Caco-2 (cell line): Measurements from ENCODE around the gene LARP1. TPM values are rescaled to one million over a fixed set of nuclear protein-coding genes. Genes with fewer than 3 reads are reported as not detected.

Experiments
- BruUV-seq: library from RNA; stranded (reverse); fragments of 400-500 nt; replicated peaks from 2 replicates; lab custom pipeline; 2021; lab: Mats Ljungman, UMichigan
- CTCF ChIA-PET: fragments of 300-600 bp; sonication (Branson Sonifier 250); formaldehyde crosslinking; loops from one replicate; lab custom pipeline; 2022; ENCODE audit warnings: antibody characterized with exemption; lab: Charles Lee
- POLR2A ChIA-PET: fragments of 300-600 bp; sonication (Branson Sonifier 250); formaldehyde crosslinking; loops from one replicate; lab custom pipeline; 2022; ENCODE audit warnings: antibody characterized with exemption; lab: Charles Lee
- DNase-seq, 2 experiments: peaks; one replicate each; pipeline versions ENCODE4 v3.0.0 to v3.0.0-alpha.2; 2020 to 2022
- H3K27me3 ChIP-seq: replicated peaks from 2 replicates; pipeline ENCODE4 v1.6.0; 2011; ENCODE audit warnings: low read length; ENCODE audit not compliant: control insufficient read depth, insufficient read depth
- H3K36me3 ChIP-seq: 2 replicates; pipeline ENCODE4 v1.5.1; 2011; ENCODE audit warnings: low read length; ENCODE audit not compliant: control insufficient read depth, insufficient read depth
- H3K4me1 ChIP-seq: fragments of 250-450 bp; sonication (Bioruptor Pico); 2 replicates; pipeline ENCODE4 v1.5.1; 2020; ENCODE audit warnings: mild to moderate bottlenecking
- H3K4me3 ChIP-seq: 2 replicates; pipeline ENCODE4 v1.5.1; 2011; ENCODE audit warnings: low read depth, mild to moderate bottlenecking, control low read depth, low read length
- H3K9me3 ChIP-seq: fragments of 250-450 bp; sonication (Bioruptor Pico); 2 replicates; pipeline ENCODE4 v1.5.1; 2020; ENCODE audit warnings: mild to moderate bottlenecking, moderate library complexity
- H3K27ac Mint-ChIP-seq: one replicate; pipeline ENCODE4 v1.8.0; 2022; ENCODE audit warnings: mixed read lengths; ENCODE audit not compliant: unreplicated experiment
- H3K27me3 Mint-ChIP-seq: one replicate; pipeline ENCODE4 v1.8.0; 2022; ENCODE audit warnings: mixed read lengths; ENCODE audit not compliant: insufficient read depth, unreplicated experiment
- H3K36me3 Mint-ChIP-seq: one replicate; pipeline ENCODE4 v1.8.0; 2022; ENCODE audit warnings: mild to moderate bottlenecking, mixed read lengths; ENCODE audit not compliant: insufficient read depth, unreplicated experiment
- H3K4me1 Mint-ChIP-seq: one replicate; pipeline ENCODE4 v1.8.0; 2022; ENCODE audit warnings: low read depth, mixed read lengths; ENCODE audit not compliant: unreplicated experiment
- H3K4me3 Mint-ChIP-seq: one replicate; pipeline ENCODE4 v1.8.0; 2022; ENCODE audit warnings: mild to moderate bottlenecking, moderate library complexity, mixed read lengths; ENCODE audit not compliant: unreplicated experiment
- H3K9me3 Mint-ChIP-seq: one replicate; pipeline ENCODE4 v1.8.0; 2022; ENCODE audit warnings: mixed read lengths; ENCODE audit not compliant: unreplicated experiment
- intact Hi-C: fragments of 100-400 bp; cut with micrococcal nuclease; formaldehyde crosslinking; loops from one replicate; pipeline ENCODE4 v1.10.0; 2022; ENCODE audit not compliant: unreplicated experiment
- total RNA-seq: library from RNA; stranded (reverse); gene quantifications from 2 replicates; pipeline ENCODE4 v1.2.3, GENCODE V29; 2022
- TF ChIP-seq, protein P1 (sequence below), 2 experiments: fragments of 200-600 bp in 1 of 2; IDR thresholded peaks; 1 replicate in 1 of 2; 2 replicates in 1 of 2; pipeline versions ENCODE4 v1.5.1 to v1.8.0; 2011 to 2022; ENCODE audit warnings: antibody characterized with exemption in 1 of 2, control low read depth in 1 of 2, inconsistent platforms in 1 of 2, low read depth in 1 of 2, low read length in 1 of 2, mild to moderate bottlenecking in 1 of 2, moderate library complexity in 1 of 2; ENCODE audit not compliant: insufficient read depth in 1 of 2, severe bottlenecking in 1 of 2, unreplicated experiment in 1 of 2

LARP1 gene
- total RNA-seq, 1 experiment from 2014 or later: 372 TPM

- H3K9me3 ChIP-seq: no peaks in the 10 kb centered on the region
- Mint-ChIP-seq H3K4me1 (peaks cover 12% of the 10 kb centered on the region), H3K36me3 (peaks cover 43% of the 10 kb centered on the region), H3K9me3 (no peaks in the 10 kb centered on the region), H3K27ac (no peak overlapping the region), H3K27me3 (no peaks in the 10 kb centered on the region), H3K4me3 (no peak overlapping the region)
- intact Hi-C loops: no loop called here
- POLR2A ChIA-PET: no interaction called here
- H3K4me3 ChIP-seq: no peak overlapping the region
- CTCF ChIA-PET: no interaction called here
- no peaks in the 10 kb centered on the region for H3K27me3 ChIP-seq
- DNase-seq: no peak
- BruUV-seq: no TSS peak
- peaks cover 7% of the 10 kb centered on the region for H3K4me1 ChIP-seq
- TF ChIP-seq, protein P1, sequence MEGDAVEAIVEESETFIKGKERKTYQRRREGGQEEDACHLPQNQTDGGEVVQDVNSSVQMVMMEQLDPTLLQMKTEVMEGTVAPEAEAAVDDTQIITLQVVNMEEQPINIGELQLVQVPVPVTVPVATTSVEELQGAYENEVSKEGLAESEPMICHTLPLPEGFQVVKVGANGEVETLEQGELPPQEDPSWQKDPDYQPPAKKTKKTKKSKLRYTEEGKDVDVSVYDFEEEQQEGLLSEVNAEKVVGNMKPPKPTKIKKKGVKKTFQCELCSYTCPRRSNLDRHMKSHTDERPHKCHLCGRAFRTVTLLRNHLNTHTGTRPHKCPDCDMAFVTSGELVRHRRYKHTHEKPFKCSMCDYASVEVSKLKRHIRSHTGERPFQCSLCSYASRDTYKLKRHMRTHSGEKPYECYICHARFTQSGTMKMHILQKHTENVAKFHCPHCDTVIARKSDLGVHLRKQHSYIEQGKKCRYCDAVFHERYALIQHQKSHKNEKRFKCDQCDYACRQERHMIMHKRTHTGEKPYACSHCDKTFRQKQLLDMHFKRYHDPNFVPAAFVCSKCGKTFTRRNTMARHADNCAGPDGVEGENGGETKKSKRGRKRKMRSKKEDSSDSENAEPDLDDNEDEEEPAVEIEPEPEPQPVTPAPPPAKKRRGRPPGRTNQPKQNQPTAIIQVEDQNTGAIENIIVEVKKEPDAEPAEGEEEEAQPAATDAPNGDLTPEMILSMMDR (IDR thresholded peaks at IDR 0.05; ENCODE audit: insufficient read depth in 1 of 2, low read depth in 1 of 2, low read length in 1 of 2, severe bottlenecking in 1 of 2, unreplicated experiment in 1 of 2): no peak
- H3K36me3 ChIP-seq: peaks cover 3% of the 10 kb centered on the region; the same call in 1 of the 2 replicates
These were observed 106.8 kb downstream of the LARP1 start for GRCh38 chr5:154861946-154862345.

- no TSS peak for BruUV-seq
- Histone ChIP-seq H3K36me3 (peaks cover 3% of the 10 kb centered on the region; the same call in 1 of the 2 replicates), H3K27me3 (no peaks in the 10 kb centered on the region), H3K4me1 (peaks cover 7% of the 10 kb centered on the region), H3K4me3 (no peak overlapping the region), H3K9me3 (no peaks in the 10 kb centered on the region)
- intact Hi-C loops: no loop called here
- CTCF ChIA-PET: no interaction called here
- Mint-ChIP-seq H3K4me1 (peaks cover 12% of the 10 kb centered on the region), H3K27ac (no peak overlapping the region), H3K4me3 (no peak overlapping the region), H3K27me3 (no peaks in the 10 kb centered on the region), H3K9me3 (no peaks in the 10 kb centered on the region), H3K36me3 (peaks cover 38% of the 10 kb centered on the region)
- no peak for DNase-seq
- POLR2A ChIA-PET: no interaction called here
- TF ChIP-seq, protein P1 (IDR thresholded peaks at IDR 0.05; ENCODE audit: insufficient read depth in 1 of 2, low read depth in 1 of 2, low read length in 1 of 2, severe bottlenecking in 1 of 2, unreplicated experiment in 1 of 2): no peak
These were observed 107.6 kb downstream of the LARP1 start for GRCh38 chr5:154862766-154863165.

DNA sequence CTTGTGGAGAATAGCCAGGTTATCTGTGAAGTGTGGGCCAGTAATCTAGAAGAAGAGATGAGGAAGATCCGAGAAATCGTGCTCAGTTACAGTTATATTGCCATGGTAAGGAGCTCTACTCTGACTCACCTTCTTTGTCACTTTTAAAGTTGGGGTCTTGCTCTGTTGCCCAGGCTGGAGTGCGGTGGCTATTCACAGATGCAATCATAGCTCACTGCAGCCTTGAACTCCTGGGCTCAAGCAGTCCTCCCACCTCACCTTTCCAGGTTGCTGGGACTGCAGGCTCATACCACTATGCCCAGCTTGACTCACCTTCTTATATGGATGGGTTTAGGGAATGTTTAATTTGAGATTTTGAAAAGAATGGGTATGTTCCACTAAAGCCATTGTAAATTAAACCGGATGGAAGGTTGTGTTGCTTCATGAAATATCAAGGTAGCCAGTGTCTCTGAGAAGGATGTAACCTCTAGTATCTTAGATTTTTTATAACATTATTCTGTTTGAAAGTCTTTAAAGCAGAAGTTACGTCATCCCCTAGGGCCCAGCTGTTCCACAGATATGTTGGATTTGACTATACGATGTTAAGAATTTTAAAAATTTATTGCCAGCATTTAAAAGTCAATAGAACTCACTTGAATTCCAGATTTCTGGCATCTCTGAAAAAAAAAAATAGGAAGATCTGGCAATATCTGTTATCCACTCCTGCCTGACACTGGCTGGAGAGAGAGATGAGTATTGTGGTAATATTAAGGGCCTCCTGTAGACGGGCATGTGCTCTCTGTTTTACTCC lies 108.3 kb downstream of the LARP1 start:
- intact Hi-C loops: no loop called here
- TF ChIP-seq, protein P1 (IDR thresholded peaks at IDR 0.05; ENCODE audit: insufficient read depth in 1 of 2, low read depth in 1 of 2, low read length in 1 of 2, severe bottlenecking in 1 of 2, unreplicated experiment in 1 of 2): no peak
- Mint-ChIP-seq H3K9me3 (no peaks in the 10 kb centered on the region), H3K27me3 (no peaks in the 10 kb centered on the region), H3K4me1 (peaks cover 12% of the 10 kb centered on the region), H3K27ac (no peak overlapping the region), H3K36me3 (peaks cover 38% of the 10 kb centered on the region), H3K4me3 (no peak overlapping the region)
- DNase-seq: no peak
- ChIA-PET POLR2A (no interaction called here), CTCF (no interaction called here)
- peaks cover 3% of the 10 kb centered on the region; the same call in 1 of the 2 replicates for H3K36me3 ChIP-seq
- no TSS peak for BruUV-seq
- no peaks in the 10 kb centered on the region for H3K27me3 ChIP-seq
- H3K9me3 ChIP-seq: no peaks in the 10 kb centered on the region
- peaks cover 7% of the 10 kb centered on the region for H3K4me1 ChIP-seq
- no peak overlapping the region for H3K4me3 ChIP-seq
